Sigmoid colon (tissue), 4 donors: ENCODE measurements around the gene SDCBP2.

Experiments used
- CTCF ChIP-seq, 4 experiments: fragments of 450-650 bp in 3 of 4; fragments of 200-600 bp in 1 of 4; IDR thresholded peaks; one replicate each; pipeline ENCODE4 v1.5.1; 2016 to 2019; ENCODE audit warnings: antibody characterized with exemption in 4 of 4, mild to moderate bottlenecking in 3 of 4, moderate library complexity in 2 of 4
- EP300 ChIP-seq, 4 donors: sonication (generic); formaldehyde crosslinking; IDR thresholded peaks; one replicate each; pipeline ENCODE4 v1.6.1; 2017; ENCODE audit warnings: antibody characterized with exemption in 4 of 4
- POLR2A ChIP-seq, 2 donors: fragments of 450-650 bp; IDR thresholded peaks; one replicate each; pipeline ENCODE4 v1.6.1; 2016; ENCODE audit warnings: antibody characterized with exemption in 2 of 2, mild to moderate bottlenecking in 2 of 2, moderate library complexity in 2 of 2

GRCh38 chr20:1337441-1337840 is 8.5 kb upstream of the SDCBP2 start:
- TF ChIP-seq POLR2A (IDR thresholded peaks at IDR 0.05) (no peak), CTCF (IDR thresholded peaks at IDR 0.05) (no peak), EP300 (IDR thresholded peaks at IDR 0.05) (no peak)
